K562 (cell line): Measurements from ENCODE around the gene TRIM26.
"Not testable (repeated sequence)": the region's sequence is repeated elsewhere in the genome, so short reads cannot be mapped to it uniquely, and the experiment has no call there.

ENCODE experiments used
- ATF3 ChIP-seq, 2 experiments: fragments of 450-650 bp in 1 of 2; sonication (generic) in 1 of 2; formaldehyde crosslinking in 1 of 2; IDR thresholded peaks in 1 of 2; conservative IDR thresholded peaks in 1 of 2; 2 replicates each; pipeline versions ENCODE4 v1.6.1 to v1.8.1; 2016 to 2023; ENCODE audit warnings: mild to moderate bottlenecking in 2 of 2, moderate library complexity in 2 of 2, inconsistent platforms in 1 of 2, missing genetic modification reagents in 1 of 2
- CREB1 ChIP-seq, 2 experiments: sonication (generic) in 1 of 2; formaldehyde crosslinking in 1 of 2; IDR thresholded peaks; 2 replicates each; pipeline versions ENCODE4 v1.6.1 to v1.8.0; 2012 to 2022; ENCODE audit warnings: inconsistent platforms in 1 of 2, mild to moderate bottlenecking in 1 of 2, missing genetic modification reagents in 1 of 2, moderate library complexity in 1 of 2
- DMBX1 ChIP-seq: fragments of 250-450 bp; sonication (Bioruptor Pico); IDR thresholded peaks from 2 replicates; pipeline ENCODE4 v1.8.0; 2022; ENCODE audit warnings: inconsistent platforms, mild to moderate bottlenecking, moderate library complexity, borderline replicate concordance
- HDGF ChIP-seq: fragments of 450-650 bp; IDR thresholded peaks from 2 replicates; pipeline ENCODE4 v1.6.1; 2016
- IFI16 ChIP-seq: fragments of 250-450 bp; sonication (Bioruptor Pico); IDR thresholded peaks from 2 replicates; pipeline ENCODE4 v2.1.2; 2022; ENCODE audit warnings: mild to moderate bottlenecking, inconsistent platforms
- KLF6 ChIP-seq: fragments of 250-450 bp; sonication (Bioruptor Pico); IDR thresholded peaks from 2 replicates; pipeline ENCODE4 v1.4.0; 2020; ENCODE audit warnings: mild to moderate bottlenecking, moderate library complexity, borderline replicate concordance
- SMARCA5 ChIP-seq: fragments of 450-650 bp; IDR thresholded peaks from 2 replicates; pipeline ENCODE4 v1.6.1; 2016
- TAF1 ChIP-seq: IDR thresholded peaks from 2 replicates; pipeline ENCODE4 v1.6.1; 2011; ENCODE audit warnings: mild to moderate bottlenecking, low read length, moderate library complexity; ENCODE audit not compliant: insufficient read depth, control insufficient read depth, severe bottlenecking; ENCODE audit errors: extremely low read depth
- TRIM28 ChIP-seq: fragments of 450-650 bp; IDR thresholded peaks from 2 replicates; pipeline ENCODE4 v1.6.1; 2017
- ZNF584 ChIP-seq: fragments of 200-800 bp; sonication (Bioruptor generic); IDR thresholded peaks from 2 replicates; pipeline ENCODE4 v1.6.1; 2016; ENCODE audit warnings: low read depth, mild to moderate bottlenecking, missing genetic modification characterization, missing compliant biosample characterization

GRCh38 chr6:30221956-30222355 lies 8.8 kb upstream of the TRIM26 start:
- TF ChIP-seq TRIM28; CREB1 (IDR thresholded peaks at IDR 0.05); CREB1 (CRISPR knock-in tag; IDR thresholded peaks at IDR 0.05); ZNF584 (CRISPR knock-in tag); TAF1; KLF6; IFI16 (CRISPR knock-in tag); HDGF; DMBX1 (CRISPR knock-in tag); SMARCA5; ATF3 (IDR thresholded peaks at IDR 0.05); ATF3 (CRISPR knock-in tag; conservative IDR thresholded peaks at IDR 0.05): not testable (repeated sequence)
